GM12864 (cell line): ENCODE data around the gene SMAD9.

Experiments used
- DNase-seq: peaks from one replicate; pipeline ENCODE4 v3.0.0-alpha.2; 2011; ENCODE audit warnings: low read depth
- H3K4me3 ChIP-seq: 2 replicates; pipeline ENCODE4 v1.5.1; 2011; ENCODE audit warnings: mild to moderate bottlenecking, low read depth, low read length, control low read depth
- CTCF ChIP-seq: IDR thresholded peaks from 2 replicates; pipeline ENCODE4 v1.5.1; 2011; ENCODE audit warnings: low read depth, mild to moderate bottlenecking, moderate library complexity, low read length, control low read depth, inconsistent platforms; ENCODE audit errors: missing control alignments

The SMAD9 gene

GRCh38 chr13:36858290-36858689, 61.7 kb downstream of the SMAD9 start:
- H3K4me3 ChIP-seq: no peak overlapping the region
- DNase-seq: peak; percentile 5
- peak; percentile 46 for TF ChIP-seq CTCF

GRCh38 chr13:36857253-36857652, 62.8 kb downstream of the SMAD9 start:
- DNase-seq: no peak
- no peak overlapping the region for H3K4me3 ChIP-seq
- no peak for TF ChIP-seq CTCF

GRCh38 chr13:36850790-36851438, 69.1 kb downstream of the SMAD9 start:
- peak; percentile 33 for TF ChIP-seq CTCF
- H3K4me3 ChIP-seq: no peak overlapping the region
- DNase-seq: no peak

GRCh38 chr13:36848199-36848982, 71.6 kb downstream of the SMAD9 start:
- no peak for DNase-seq
- peak; percentile 57 for TF ChIP-seq CTCF

GRCh38 chr13:36847606-36848005, 72.4 kb downstream of the SMAD9 start:
- no peak for DNase-seq
- no peak overlapping the region for H3K4me3 ChIP-seq
- no peak for TF ChIP-seq CTCF

More at GRCh38 chr13:36848199-36848982, 71.6 kb downstream of the SMAD9 start:
- H3K4me3 ChIP-seq: no peak overlapping the region

- no peak for TF ChIP-seq CTCF
- H3K4me3 ChIP-seq: no peak overlapping the region
- no peak for DNase-seq
These were observed 78.6 kb downstream of the SMAD9 start for GRCh38 chr13:36841391-36841790.
